Occipital lobe (tissue), 2 donors: Measurements from ENCODE around the gene WBP1. TPM values are rescaled to one million over a fixed set of nuclear protein-coding genes. Genes with fewer than 3 reads are reported as not detected.
A peak's percentile ranks its signal among the peaks of the same experiment; 100 is the strongest.
"Not testable (repeated sequence)": the region's sequence is repeated elsewhere in the genome, so short reads cannot be mapped to it uniquely, and the experiment has no call there.

Experiments
- DNase-seq: peaks from one replicate; lab custom pipeline; 2025; lab: John Stamatoyannopoulos, UW
- total RNA-seq: library from RNA; depleted of rRNA; stranded (reverse); fragments of >200 nt; gene quantifications from one replicate; pipeline ENCODE4 v1.2.3, GENCODE V29; 2014

The WBP1 gene
- 23.6 TPM for total RNA-seq

DNA sequence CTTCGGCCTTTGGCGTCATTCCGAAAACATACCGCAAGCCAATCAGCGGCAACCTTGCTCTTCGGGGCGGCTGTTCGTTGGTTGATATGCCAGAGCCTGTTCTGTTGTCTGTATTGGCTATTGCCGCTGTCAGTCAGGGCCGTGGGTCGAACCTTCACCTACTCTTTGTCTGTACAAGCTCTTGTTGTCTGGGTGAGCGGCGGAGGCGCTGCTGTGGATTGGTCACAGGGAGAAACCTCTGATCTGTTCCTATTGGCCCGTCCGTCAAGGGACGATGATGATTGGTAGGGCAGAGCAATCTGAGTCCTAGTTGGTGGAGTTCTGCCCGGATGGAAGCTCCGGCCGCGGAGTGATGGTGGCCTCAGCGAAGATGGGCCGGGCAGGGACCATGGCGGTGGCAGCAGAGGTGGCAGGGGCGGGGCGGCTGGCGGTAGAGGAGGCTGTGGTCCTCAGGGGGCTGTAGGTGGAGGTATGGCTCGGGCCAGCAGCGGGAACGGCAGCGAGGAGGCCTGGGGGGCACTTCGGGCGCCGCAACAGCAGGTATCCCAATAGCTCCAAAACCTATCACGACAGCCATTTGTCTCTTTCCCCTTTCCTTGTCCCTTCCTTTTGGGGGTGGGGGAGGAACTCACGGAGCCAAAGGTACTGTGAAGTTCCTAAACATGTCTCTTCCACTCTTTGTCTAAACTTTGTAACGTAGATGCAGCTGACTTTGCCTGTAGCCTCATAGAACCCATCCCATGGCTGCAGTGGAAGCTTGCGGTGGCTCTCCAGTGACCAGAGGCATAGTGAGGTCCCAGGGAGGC, at the start of gene WBP1:
TSS of gene WBP1 (plus strand) at position 307 of the 806 bp plus-strand sequence. CDS start at position 472, 165 bp downstream.
- peak; percentile 99 for DNase-seq

DNA sequence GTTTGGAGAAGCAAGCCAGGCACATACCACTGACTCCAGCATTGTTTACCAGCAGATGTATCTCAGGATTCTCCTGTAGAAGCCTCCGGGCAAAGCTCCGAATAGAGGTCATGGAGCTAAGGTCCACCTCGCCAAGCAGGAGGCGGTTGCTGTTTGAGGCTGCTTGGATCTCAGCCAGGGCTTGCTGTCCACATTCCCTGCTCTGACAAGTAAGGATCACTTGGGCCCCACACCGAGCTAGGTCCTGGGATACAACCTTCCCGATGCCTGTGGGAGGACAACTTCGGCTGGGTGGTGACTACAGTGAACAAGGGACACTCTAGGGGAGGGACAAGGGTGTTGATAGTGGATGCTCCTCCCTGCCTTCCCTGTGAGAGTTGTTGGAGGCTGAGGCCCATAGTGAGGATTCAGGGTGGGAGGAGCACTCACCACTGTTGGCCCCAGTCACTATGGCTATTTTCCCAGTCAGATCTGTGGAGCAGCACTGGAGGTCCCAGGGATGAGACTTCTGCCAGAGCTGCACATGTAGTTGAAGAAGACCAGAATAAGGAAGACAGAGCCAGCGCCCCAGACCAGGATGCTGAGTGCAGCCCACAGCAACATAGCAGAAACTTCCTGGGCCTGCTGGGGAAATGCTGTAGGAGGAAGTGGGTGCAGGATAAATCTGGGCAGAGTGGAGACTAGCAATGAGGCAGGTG, 45.1 kb upstream of the WBP1 start:
- DNase-seq = no peak

DNA sequence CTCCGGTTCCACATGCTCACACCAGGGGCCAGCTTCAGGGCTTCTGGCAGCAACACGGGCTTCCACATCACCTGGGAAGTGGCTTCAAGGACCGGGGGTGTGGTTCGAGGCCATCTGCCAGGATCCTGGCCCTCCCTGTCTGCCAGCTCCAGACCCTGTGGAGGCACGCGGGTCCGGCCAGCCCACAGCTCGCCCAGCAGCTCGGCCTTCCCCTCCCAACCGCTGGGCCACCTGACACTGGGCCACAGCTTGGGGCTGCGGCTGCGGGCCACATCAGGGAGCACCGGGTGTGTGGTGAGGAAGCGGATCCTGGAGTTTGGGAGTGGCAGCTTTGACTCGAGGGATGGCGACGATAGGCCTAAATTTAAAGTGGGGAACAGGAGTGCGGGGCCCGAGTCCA, 43.8 kb upstream of the WBP1 start:
- DNase-seq = no peak

DNA sequence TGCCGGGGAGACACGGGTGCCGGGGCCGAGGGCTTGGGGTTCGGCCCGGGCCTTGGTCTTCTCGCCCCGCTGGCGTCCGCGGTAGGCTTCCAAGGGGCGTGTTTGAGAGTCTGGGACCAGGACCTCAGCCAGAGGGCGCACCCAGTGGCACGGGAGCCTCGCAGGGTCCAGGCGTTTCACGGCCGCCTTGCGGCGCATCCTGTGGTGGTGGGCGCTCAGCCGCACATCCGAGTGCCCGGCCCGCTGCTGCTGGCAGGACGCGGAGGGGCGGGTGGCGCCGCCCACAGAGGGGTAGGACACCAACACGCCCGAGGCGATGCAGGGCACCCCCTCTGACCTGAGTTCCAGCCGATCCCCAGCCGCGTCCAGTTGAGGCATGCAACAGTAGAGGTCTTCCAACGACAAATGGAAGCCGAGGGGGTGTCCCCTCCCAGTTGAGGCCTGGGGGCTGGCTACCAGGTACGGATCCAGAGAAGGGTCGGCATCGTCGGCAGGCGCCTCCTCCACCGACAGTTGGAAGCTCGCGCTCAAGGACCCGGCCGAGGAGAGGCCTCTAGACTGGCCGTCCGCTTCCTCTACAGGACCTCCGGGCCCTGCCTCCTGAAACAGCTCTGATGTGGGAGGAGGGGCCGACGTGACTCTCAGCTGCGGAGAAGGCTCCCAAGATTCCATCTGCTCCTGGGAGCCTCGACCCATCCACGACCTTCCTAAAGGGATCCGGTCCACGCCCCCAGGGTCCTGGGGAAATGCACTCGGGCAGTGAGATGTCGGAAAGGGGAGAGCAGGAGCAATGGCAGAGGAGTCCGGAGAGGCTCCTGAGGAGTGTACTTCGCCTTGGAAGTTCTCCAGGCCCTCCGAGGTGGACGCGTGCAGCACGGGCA, 43.1 kb upstream of the WBP1 start:
- no peak for DNase-seq

DNA sequence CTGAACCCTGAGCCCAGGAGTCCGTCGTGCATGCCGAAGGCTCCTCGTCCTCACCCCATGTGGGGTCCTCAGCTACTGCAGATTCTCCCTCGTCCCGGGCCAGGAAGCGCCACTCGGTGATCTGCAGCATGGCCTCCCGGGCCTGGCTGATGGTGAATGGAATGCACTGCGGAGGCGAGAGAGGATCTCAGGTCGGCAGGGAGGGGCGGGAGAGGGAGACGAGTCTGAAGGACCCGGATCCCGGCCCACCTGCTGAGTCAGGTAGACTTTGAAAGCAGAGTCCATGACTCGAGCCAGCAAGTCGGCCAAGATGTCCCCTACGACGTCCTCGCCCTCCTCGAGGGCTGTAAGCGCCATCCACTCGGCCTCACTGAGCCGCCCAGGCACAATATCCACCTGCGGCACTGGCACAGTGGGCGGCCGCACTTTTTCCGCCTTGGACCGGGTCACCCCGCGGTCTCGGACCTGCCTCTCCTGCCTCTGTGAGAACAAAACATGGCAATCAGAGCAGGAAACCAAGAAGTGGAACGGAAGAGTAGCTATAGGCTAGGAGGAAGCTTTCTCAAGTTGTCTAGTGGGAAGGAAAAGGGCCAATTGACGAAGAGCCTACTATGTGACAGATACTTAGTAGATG, 42.4 kb upstream of the WBP1 start:
- no peak for DNase-seq

DNA sequence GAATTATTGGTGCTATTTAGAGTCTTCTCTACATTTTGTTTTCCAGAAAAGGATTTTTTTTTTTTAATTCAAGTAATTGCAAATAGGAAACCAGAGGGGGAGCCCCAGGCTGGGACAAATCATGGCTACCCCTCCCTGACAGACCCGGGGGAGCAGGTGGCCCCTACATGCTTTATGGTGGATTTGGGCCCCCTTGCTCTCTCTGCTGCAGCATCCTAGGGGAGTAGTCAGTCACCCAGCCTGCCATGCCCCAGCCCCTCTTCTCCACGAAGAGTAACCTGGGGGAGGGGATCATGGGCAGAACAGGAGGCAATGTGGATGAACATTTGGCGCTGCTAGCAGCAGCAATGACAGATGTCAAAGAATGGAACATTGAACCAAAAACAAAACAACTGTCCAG, 41.5 kb upstream of the WBP1 start:
- DNase-seq = no peak

DNA sequence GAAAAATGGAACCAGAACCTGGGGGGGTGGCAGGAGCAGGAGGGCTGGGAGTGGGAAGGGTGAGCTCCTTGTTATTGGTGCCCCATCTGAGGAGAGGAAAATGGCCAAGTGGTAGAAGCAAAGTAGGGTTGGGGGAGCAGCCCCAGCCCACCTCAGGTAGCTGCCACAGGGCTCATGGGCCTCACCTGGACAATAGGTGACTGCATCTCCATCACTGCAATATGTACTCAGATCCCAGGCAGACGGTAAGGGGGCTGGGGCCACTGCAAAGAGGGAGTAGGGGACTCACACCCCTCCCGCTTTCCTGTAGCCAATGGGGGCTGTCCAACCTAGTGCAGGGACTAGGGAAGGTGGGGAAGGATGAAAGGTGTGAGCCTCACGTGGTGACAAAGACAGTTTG, 41.0 kb upstream of the WBP1 start:
- DNase-seq = no peak

DNA sequence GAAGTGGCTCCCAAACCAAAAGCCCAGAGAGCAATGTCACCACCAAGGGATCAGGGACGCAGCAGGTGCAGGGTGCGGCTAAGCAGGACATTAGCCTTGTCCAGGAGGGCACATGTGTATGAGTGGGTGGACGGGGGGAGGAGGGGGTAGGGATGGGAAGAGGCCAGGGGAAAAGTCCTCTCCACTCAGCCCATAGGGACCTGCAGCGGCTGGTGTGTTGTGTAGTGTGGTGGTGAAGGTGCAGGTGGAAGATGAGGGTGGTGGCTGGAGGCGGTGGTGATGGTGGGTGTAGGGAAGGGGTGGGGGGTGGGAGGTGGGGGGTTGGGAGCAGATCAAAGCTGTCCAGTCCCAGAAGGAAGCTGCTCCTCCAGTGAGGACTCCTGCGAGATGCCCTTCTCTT, 40.5 kb upstream of the WBP1 start:
- DNase-seq = no peak

DNA sequence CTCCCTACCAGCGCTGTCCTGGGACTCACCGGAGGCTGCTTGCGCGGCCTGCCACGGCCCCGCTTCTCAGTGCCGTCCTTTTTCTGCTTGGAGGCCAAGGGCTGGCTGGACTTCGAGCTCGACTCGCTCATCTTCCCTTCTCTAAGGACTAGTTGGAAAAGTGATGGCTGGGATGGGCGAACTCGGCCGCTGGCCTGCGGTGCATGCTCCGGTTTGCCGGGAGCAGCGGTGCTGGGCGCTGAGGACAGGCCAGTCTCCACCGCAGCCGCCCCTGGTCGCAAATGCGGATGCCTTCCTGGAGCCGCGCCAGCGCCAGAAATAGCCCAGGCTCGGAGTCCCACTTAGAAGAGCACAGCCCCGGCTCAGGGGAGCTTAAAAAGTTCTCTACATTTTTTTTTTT, 39.9 kb upstream of the WBP1 start:
- DNase-seq = no peak

DNA sequence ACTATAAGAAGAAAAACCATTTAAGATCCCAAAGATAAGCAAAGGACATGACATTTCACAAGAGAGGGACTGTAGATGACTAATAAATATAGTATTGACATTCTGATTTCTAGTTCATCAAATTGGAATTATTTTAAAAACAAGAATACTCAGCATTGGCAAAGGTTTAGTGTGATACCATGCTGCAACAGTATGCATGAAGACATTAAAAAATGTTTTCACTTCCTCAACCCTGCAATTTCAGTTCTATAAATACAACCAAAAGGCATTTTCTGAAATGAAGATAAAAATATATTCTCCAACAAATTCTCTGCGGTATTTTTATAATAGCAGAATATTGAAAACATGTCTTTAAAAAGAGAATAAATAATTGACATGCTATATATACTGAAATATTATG, 38.9 kb upstream of the WBP1 start:
- DNase-seq = no peak

DNA sequence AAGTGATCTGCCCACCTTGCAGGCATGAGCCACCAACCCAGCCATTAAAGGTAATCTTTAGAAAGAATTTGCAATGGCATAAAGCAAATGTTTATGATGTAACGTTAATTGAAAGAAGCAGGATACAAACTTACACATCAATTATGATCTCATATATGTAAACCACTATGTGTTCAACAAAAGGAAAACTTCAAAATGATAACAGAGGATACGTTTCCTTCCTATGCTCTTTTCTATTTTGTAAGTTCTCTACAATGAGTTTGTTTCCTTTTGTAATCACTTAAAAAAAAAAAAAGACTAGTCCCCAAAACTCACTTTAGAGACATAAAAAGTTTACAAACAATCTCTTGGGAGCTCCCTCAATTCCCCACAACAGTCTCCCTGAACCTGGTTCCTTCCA, 38.2 kb upstream of the WBP1 start:
- DNase-seq = no peak

DNA sequence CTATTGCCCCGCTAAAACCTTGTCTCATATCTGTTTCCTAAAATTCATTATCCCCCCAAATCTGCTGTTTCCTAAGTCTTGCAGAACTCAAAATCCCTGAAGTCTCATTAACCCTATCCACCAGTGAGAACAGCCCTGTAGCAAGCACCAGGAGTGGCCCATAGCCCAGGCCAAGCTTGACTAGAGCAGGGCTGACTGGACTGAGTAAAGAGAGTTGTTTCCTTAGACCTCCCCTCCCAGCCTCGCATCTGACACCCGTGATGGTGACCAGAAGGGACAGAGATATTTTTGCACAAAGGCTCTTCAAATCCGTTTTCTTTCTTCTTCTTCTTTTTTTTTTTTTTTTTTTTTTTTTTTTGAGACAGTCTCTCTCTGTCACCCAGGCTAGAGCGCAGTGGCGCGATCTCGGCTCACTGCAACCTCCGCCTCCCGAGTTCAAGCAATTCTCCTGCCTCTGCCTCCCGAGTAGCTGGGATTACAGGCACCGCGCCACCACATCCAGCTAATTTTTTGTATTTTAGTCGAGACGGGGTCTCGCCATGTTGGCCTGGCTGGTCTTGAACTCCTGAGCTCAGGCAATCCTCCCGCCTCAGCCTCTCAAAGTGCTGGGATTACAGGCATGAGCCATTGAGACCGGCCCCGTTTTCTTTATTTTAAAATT, 37.7 kb upstream of the WBP1 start:
- not testable (repeated sequence) for DNase-seq

DNA sequence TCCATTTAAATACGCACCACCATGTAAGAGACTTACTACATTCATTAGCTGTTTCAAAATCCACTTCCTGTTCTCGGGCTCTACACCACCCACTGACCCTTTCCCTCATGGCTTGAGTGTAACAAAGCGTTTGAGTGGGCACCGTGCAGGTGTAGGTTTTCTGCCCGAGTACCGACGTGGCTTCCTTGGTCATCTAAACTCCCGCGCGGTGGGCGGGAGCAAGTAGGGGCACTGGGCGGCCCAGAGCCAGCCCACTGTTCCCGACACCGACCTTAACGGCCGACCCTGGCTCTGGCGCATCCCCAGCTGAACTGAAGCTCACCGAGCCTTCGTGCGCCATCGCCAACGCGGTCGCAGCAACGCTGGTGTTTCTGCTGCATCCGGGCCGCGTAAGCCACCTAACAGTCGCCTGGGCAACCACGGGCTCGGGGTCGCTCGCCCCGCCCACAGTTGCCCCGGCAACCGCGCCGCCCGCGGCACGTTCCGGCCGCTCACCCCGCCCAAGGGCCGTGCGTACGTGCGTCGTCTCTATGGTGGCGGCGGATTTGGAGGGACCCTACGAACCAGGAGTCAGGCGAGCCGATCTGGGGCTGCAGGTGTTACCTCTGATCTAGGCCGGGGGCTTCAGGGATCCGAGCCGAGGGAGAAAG, 36.9 kb upstream of the WBP1 start, which contains the start of the genes C2orf81 and WDR54:
TSS of gene C2orf81 (minus strand) at position 399 of the 650 bp plus-strand sequence. CDS start at position 340, 59 bp downstream.
TSS of gene WDR54 (plus strand) at position 510 of the 650 bp plus-strand sequence. CDS start 424 bp downstream, outside the sequence.
- DNase-seq = peak; percentile 82

DNA sequence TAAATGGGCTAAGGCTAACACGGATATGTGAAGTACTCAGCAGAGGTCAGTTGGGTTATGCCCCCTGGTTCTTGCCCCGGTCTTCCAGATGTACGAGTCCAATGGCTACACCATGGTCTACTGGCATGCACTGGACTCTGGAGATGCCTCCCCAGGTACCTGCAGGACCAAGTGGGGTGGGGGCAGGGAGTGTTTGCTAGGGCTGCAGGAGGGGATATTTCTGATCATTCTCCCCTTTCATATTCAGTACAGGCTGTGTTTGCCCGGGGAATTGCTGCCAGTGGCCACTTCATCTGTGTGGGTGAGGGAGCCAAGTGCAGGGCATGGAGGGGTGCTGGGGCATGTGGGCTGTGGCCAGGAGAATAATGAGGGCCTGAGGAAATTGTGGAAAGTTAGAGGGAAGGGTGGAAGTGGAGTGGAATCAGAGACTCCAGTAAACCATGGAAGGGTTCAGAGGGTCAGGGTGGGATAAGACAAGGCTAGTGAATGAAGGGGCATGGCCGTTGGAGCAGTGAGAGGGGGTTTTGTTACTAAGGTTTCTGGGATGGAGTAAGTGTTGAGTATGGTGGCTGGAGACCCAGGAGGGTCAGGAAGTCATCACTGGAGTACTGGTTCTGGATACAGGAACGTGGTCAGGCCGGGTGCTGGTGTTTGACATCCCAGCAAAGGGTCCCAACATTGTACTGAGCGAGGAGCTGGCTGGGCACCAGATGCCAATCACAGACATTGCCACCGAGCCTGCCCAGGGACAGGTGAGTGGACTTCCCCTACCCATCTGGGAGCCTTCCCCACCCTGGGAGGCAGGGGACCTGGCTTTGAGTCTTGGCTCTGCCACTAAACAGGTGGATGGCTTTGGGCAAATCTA, 34.8 kb upstream of the WBP1 start:
- DNase-seq = no peak

DNA sequence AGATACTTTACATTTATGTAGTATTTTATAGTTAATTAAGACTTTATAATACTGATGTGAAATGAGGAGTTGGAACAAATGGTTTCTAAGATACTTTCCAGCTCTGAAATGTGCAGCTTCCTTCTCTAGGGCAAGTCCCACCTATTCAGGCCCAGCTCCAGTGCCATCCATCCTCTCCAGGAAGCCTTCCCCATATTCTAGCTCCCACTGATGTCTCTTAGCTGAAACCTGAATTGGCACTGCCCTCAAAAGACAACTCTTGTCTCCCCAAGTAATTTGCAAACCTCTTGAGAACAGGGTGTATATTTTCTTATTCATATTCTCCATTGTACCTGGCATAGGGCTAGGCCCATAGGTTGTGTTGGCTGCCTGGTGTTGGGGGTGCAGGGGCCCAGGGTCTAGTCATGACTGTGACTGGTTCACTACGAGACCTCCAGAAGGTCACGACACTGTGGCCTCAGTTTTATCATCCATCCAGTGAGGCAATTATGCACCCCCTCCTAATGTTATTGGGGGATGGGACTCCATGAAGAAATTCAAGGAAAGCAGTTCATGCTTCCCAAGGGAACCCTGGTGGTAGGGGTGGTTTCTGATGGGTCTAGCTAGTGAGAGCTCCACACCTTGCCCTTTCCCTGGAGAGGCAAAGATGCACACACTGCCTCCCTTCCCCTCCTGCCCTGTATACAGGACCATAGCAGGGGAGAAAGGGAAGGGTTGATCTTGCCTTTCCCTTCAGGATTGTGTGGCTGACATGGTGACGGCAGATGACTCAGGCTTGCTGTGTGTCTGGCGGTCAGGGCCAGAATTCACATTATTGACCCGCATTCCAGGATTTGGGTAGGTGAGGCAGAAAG, 33.9 kb upstream of the WBP1 start:
- DNase-seq = no peak

DNA sequence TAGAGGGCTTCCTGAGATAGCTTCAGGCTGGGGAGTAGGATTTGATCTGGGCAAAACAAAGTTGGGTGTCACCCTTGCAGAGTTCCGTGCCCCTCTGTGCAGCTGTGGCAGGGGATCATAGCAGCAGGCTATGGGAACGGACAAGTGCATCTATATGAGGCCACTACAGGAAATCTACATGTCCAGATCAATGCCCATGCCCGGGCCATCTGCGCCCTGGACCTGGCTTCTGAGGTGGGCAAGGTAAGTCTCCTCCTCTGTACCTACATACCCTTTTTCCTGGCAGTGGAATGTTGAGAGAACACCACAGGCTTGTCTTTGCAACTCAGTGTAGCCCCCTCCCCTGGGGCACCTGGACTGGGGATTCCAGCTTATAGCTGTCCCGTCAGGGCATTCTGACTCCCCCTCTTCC, 33.2 kb upstream of the WBP1 start:
- DNase-seq = no peak

DNA sequence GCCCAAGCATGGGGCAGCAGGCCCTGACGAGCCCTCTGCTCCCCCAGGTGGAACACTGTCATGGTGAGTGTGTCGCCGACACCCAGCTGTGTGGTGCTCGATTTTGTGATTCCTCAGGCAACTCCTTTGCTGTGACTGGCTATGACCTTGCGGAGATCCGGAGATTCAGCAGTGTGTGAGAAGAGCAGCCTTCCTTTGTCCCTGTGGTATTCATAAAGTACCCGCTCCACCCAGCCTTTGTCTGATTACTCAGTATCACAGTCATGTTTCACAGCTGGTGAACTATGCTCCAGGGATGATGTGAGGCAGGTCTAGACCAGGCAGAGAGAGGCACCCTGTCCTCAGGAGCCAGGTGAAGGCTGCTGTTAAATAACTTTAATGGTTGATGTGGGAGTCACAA, 32.7 kb upstream of the WBP1 start:
- no peak for DNase-seq

DNA sequence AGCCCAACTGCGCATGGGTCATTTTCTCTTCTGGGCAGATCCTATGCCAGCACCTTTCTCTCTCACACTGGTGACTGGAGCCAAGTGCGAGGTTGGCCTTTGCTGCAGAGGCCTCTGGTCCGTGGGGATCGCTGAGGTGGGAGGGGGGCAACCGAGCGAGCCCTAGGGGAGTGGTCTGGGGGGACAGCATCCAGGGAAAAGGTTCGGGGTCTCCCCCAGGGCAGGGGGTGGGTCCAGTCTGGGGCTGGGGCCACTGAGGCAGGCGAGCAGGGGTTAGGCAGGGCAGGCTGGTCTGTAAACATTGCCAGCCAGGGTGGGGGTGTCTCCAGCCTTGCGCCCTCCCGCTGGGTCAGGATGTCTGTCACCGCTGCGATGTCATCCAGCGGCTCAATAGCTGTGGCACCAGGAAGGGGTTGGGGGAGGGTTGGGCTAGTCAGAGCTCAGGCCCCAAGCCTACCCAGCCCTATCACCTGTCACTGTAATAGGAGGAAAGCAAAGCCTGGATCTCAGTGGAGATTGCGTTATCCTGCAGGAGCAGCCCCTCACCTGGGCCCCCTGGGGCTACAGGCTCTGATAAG, 32.0 kb upstream of the WBP1 start:
- DNase-seq = no peak
